Activated CD8-positive, alpha-beta memory T cell treated with anti-CD3 and anti-CD28 coated beads, Interleukin-2, amount 50 U/mL, for 4 hours (primary cell): ENCODE data around the gene RAB31.
"Not testable (repeated sequence)": the region's sequence is repeated elsewhere in the genome, so short reads cannot be mapped to it uniquely, and the experiment has no call there.

Experiments
- DNase-seq: peaks from one replicate; pipeline ENCODE4 v3.0.0-alpha.2; 2020

The RAB31 gene

GRCh38 chr18:9899550-9899930 is 191.4 kb downstream of the RAB31 start:
- DNase-seq: not testable (repeated sequence)

GRCh38 chr18:9900699-9901098 is 192.6 kb downstream of the RAB31 start:
- no peak for DNase-seq

- DNase-seq: no peak
Measured at GRCh38 chr18:9901377-9901776, 193.3 kb downstream of the RAB31 start.

GRCh38 chr18:9902264-9902663 is 194.2 kb downstream of the RAB31 start:
- not testable (repeated sequence) for DNase-seq

- DNase-seq: no peak
Measured at GRCh38 chr18:9902832-9903231, 194.7 kb downstream of the RAB31 start.

GRCh38 chr18:9905401-9905922 is 197.4 kb downstream of the RAB31 start:
- DNase-seq: no peak

GRCh38 chr18:9906481-9906880 is 198.4 kb downstream of the RAB31 start:
- DNase-seq: no peak

- no peak for DNase-seq
Measured at GRCh38 chr18:9907867-9908266, 199.8 kb downstream of the RAB31 start.

- DNase-seq: no peak
Measured at GRCh38 chr18:9910071-9910470, 202.0 kb downstream of the RAB31 start.

- no peak for DNase-seq
Measured at GRCh38 chr18:9910661-9911060, 202.6 kb downstream of the RAB31 start.

GRCh38 chr18:9911226-9911625 is 203.1 kb downstream of the RAB31 start:
- DNase-seq: no peak
